Left lung (tissue), 10 donors: ENCODE measurements around the gene TNS3. TPM values are rescaled to one million over a fixed set of nuclear protein-coding genes. Genes with fewer than 3 reads are reported as not detected.
A peak's percentile ranks its signal among the peaks of the same experiment; 100 is the strongest.

ENCODE experiments used
- ATAC-seq: fragments of 200-7000 bp; cut with Tn5 transposase; one replicate; pipeline ENCODE4 v1.9.1; 2020; ENCODE audit warnings: moderate library complexity
- DNase-seq, 4 donors: peaks; one replicate each; pipeline ENCODE4 v3.0.0-alpha.2; 2013 to 2020
- H3K27ac ChIP-seq, 2 donors: fragments of 200-600 bp; sonication (generic) in 1 of 2; one replicate each; pipeline versions ENCODE4 v1.5.0 to v1.8.0; 2020 to 2021
- H3K27me3 ChIP-seq, 2 donors: fragments of 200-600 bp; sonication (generic) in 1 of 2; one replicate each; pipeline versions ENCODE4 v1.5.0 to v1.8.0; 2020 to 2021
- H3K36me3 ChIP-seq, 2 donors: fragments of 200-600 bp; sonication (generic) in 1 of 2; one replicate each; pipeline versions ENCODE4 v1.5.0 to v1.8.0; 2020 to 2021
- H3K4me1 ChIP-seq, 2 donors: fragments of 200-600 bp; one replicate each; pipeline ENCODE4 v1.8.0; 2021
- H3K4me3 ChIP-seq, 2 donors: fragments of 200-600 bp; sonication (generic) in 1 of 2; one replicate each; pipeline versions ENCODE4 v1.5.0 to v1.8.0; 2020 to 2021; ENCODE audit warnings: mild to moderate bottlenecking in 1 of 2
- H3K9me3 ChIP-seq, 2 donors: fragments of 200-600 bp; sonication (generic) in 1 of 2; one replicate each; pipeline versions ENCODE4 v1.5.0 to v1.8.0; 2020 to 2021
- intact Hi-C, 2 donors: fragments of 100-400 bp; cut with DNase I; formaldehyde crosslinking; loops; one replicate each; pipeline versions ENCODE4 v1.11.2 to v1.14.2; 2022
- polyA plus RNA-seq, 6 donors: library from polyadenylated mRNA; unstranded; fragments of 120-200 nt; gene quantifications; one replicate each; pipeline ENCODE4 v1.2.1, GENCODE V29; 2013; ENCODE audit not compliant: insufficient read length in 6 of 6
- total RNA-seq, 2 donors: library from RNA; stranded (reverse); fragmentation: NEBNext Ultra II Directional; extraction: Animal tissue kit (Norgen Biotek cat#: 25700); gene quantifications; one replicate each; pipeline ENCODE4 v1.2.1, GENCODE V29; 2021
- TF ChIP-seq, protein P1 (sequence below), 2 donors: fragments of 200-600 bp; sonication (generic) in 1 of 2; IDR thresholded peaks; one replicate each; pipeline versions ENCODE4 v1.5.0 to v1.8.0; 2021; ENCODE audit warnings: antibody characterized with exemption in 2 of 2
- donor health status: DM: no; HTN: yes; CAD: no.
- donor health status: DM: no; HTN: no; CAD: no.

The TNS3 gene
- total and polyA plus RNA-seq, 8 donors = 86.3 to 151 (median 97.8) TPM

DNA sequence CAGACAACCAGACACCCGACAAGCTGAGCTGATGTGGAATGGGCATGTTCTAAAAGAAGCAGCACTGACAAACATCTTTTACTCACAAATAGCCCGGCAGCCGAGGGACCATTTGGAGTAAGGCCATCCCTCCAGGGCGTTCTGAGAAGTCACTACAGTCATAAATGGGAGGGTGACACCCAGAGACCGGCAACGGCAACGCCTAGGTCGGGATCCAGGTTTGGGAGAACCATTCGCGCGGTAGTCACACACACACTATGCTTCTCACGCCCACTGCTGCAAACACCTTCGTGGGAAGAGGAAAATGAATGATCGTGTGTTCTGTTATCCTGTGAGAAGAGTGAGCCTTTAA is 9.8 kb downstream of the TNS3 start:
- no peak for DNase-seq
- peak; percentile 1 for ATAC-seq
- intact Hi-C loops = no loop called here
- TF ChIP-seq, protein P1, sequence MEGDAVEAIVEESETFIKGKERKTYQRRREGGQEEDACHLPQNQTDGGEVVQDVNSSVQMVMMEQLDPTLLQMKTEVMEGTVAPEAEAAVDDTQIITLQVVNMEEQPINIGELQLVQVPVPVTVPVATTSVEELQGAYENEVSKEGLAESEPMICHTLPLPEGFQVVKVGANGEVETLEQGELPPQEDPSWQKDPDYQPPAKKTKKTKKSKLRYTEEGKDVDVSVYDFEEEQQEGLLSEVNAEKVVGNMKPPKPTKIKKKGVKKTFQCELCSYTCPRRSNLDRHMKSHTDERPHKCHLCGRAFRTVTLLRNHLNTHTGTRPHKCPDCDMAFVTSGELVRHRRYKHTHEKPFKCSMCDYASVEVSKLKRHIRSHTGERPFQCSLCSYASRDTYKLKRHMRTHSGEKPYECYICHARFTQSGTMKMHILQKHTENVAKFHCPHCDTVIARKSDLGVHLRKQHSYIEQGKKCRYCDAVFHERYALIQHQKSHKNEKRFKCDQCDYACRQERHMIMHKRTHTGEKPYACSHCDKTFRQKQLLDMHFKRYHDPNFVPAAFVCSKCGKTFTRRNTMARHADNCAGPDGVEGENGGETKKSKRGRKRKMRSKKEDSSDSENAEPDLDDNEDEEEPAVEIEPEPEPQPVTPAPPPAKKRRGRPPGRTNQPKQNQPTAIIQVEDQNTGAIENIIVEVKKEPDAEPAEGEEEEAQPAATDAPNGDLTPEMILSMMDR (IDR thresholded peaks at IDR 0.05) = no peak
- H3K27me3 ChIP-seq = no peaks in the 10 kb centered on the region
- no peak overlapping the region for H3K4me3 ChIP-seq
- H3K36me3 ChIP-seq = no peaks in the 10 kb centered on the region
- H3K4me1 ChIP-seq = peaks cover 74 to 89% of the 10 kb centered on the region in 2 donors
- no peaks in the 10 kb centered on the region for H3K9me3 ChIP-seq
- H3K27ac ChIP-seq = peak overlapping the region; percentile 80 to 87

DNA sequence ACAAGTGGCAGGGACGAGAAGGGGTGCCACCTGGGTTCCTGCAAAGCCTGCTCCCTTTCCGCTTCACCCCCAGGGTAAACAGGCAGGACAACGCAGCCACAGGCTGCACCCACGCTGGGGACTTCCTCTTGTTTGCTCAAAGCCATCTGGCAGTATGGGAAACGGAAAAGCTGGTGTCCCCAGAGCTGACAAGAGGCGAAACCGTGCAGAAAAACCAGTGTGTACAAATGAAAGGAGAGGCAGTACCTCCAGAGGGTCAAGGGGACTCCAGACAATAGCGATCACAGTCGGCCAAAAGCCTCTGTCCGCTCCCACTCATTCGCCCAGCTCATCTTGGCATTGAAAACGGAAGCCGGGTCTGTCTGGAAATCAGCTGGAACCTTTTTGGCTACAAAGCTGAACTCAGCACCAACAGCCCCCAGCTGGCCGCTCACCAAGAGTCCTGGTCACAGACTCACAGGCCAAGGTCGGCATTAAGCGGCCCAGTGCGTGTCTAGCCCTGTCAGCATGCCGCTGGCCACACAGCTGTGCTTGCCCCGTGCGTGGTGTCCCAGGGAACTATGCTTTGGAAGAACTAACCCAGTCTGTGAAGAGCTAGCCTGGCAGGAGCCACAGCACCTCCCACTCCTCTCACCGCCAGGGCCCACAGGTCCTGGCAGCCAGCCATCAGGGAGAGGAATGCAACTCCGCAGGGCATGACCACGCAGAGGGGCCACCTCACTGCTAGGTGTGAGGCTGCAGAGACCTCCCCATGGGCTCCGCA is 10.4 kb downstream of the TNS3 start:
- ATAC-seq = peak; percentile 60
- H3K27ac ChIP-seq = peak overlapping the region; percentile 80 to 87
- intact Hi-C loops = no loop called here
- peak in 2 of 4 donors; percentile 73 to 86 for DNase-seq
- H3K36me3 ChIP-seq = no peaks in the 10 kb centered on the region
- TF ChIP-seq, protein P1 (IDR thresholded peaks at IDR 0.05) = no peak
- no peaks in the 10 kb centered on the region for H3K9me3 ChIP-seq
- H3K4me1 ChIP-seq = peaks cover 70 to 84% of the 10 kb centered on the region in 2 donors
- H3K27me3 ChIP-seq = no peaks in the 10 kb centered on the region
- H3K4me3 ChIP-seq = no peak overlapping the region

DNA sequence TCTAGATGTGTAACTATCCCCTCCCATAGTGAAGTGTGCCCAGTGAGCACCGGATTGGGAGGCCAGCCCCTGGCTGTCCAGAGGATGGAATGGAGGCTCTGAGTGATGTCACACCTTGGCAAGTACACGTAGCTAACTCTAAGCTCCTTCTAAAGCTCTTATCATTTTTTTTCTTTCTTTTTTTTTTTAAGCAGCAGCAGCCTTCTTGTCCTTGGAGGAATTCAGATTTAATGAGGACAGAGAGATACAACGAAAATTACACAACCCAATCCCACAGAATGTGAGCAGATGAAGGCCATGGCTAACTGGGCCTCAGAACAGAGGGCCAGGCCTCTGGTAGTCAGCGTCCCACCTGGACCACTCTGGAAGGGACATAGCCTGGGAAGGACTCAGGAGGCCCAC is 11.3 kb downstream of the TNS3 start:
- intact Hi-C loops = no loop called here
- H3K4me1 ChIP-seq = peaks cover 61 to 75% of the 10 kb centered on the region in 2 donors
- H3K27ac ChIP-seq = peak overlapping the region; percentile 80 to 87
- H3K4me3 ChIP-seq = no peak overlapping the region
- DNase-seq = peak in 1 of 4 donors; percentile 70
- H3K9me3 ChIP-seq = no peaks in the 10 kb centered on the region
- H3K36me3 ChIP-seq = no peaks in the 10 kb centered on the region
- H3K27me3 ChIP-seq = no peaks in the 10 kb centered on the region
- TF ChIP-seq, protein P1 (IDR thresholded peaks at IDR 0.05) = no peak
- peak; percentile 58 for ATAC-seq

DNA sequence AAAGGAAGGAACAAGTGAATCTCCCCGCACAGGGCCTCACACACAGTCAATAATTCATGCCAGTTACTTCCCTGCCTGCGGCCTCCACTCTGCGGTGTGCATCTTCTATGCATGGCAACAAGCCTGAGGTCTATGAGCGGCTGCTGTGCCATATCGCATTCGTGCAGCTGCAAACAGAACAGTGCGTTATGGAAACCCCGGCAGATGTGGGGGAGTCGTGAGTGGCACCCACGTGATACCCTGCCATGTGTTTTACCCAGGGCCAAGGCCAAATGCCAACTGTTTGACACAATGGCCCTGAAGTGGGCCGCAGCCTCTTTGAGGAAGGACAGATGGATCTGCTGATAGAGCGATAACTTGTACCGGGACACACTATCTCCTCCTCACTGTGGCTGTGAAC is 13.4 kb downstream of the TNS3 start:
- no peak overlapping the region for H3K4me3 ChIP-seq
- no peaks in the 10 kb centered on the region for H3K27me3 ChIP-seq
- ATAC-seq (no peak), DNase-seq (peak in 1 of 4 donors; percentile 55)
- no peaks in the 10 kb centered on the region for H3K36me3 ChIP-seq
- H3K27ac ChIP-seq = no peak overlapping the region
- H3K4me1 ChIP-seq = peaks cover 45 to 54% of the 10 kb centered on the region in 2 donors
- TF ChIP-seq, protein P1 (IDR thresholded peaks at IDR 0.05) = no peak
- H3K9me3 ChIP-seq = no peaks in the 10 kb centered on the region
- intact Hi-C loops = no loop called here

DNA sequence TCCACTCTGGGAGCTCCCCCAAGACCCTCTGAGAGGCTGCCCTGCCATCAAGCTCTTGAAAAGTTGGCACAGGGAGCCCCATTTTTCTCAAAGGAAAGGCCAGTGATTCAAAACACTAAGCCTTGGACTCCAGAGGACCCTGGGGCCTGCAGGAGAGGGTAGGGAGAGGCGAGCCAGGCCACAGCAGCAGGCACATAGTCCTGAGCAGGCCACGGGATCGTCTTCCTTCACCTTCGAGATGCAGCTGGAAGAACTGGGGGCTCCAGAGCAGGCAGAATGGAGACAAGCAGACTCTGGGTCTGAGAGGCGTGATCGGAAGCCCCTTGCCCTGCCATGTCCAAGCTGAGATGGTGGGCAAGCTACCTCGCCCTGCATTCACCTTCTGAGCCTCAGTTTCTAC is 13.9 kb downstream of the TNS3 start:
- intact Hi-C loops = no loop called here

More for the DNA sequence above, 13.9 kb downstream of the TNS3 start:
- Histone ChIP-seq H3K4me1 (peaks cover 40 to 49% of the 10 kb centered on the region in 2 donors), H3K27me3 (no peaks in the 10 kb centered on the region), H3K36me3 (no peaks in the 10 kb centered on the region), H3K9me3 (no peaks in the 10 kb centered on the region), H3K27ac (no peak overlapping the region), H3K4me3 (no peak overlapping the region)
- no peak for ATAC-seq
- no peak for DNase-seq
- TF ChIP-seq, protein P1 (IDR thresholded peaks at IDR 0.05) = no peak
